ENCODE data around the gene INPP5J. TPM values are rescaled to one million over a fixed set of nuclear protein-coding genes. Genes with fewer than 3 reads are reported as not detected.
A peak's percentile ranks its signal among the peaks of the same experiment; 100 is the strongest.

The INPP5J gene
- total and polyA plus RNA-seq, 10 of the 15 experiments (the other 5 are each of a cell fraction or from before 2014, with no cell fraction given): 0.18 to 2.8 (median 1.5) TPM; not detected in 1

DNA sequence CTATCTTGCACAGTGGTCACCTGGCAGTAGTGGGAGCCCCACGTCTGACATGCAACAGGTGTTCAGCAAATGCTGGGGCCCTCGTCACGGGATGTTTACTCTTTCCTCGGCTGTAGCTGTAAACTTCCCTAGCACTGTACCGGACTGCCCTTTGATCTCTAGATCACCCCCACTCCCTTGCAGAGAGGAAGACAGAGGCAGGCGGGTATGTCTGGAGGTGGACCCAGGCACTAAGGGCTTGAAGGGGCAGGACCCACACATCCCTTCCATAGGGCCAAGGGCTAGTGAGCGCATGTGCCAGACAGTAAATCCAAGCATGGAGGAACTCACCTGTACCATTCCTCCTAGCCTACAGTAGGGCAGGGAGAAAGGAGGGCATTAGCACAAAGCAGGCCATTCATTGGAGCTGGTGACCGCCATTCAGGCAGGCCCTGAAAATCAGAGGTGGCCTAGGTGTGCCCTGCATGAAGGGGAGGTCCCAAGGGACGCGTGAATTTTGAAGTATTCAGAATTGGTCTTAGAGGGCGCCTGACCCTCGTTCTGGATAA, 43.6 kb upstream of the INPP5J start:
- 68% methylated on average over 12 of the region's 12 CpGs for WGBS (ENCODE audit: insufficient coverage, insufficient replicate concordance, low lambda C conversion rate, missing lambda C conversion rate)
- Histone ChIP-seq H3K4me3 (no peak overlapping the region), H3K79me2 (ENCODE audit: control insufficient read depth, insufficient read depth, low read length) (peaks cover 6% of the 10 kb centered on the region), H3K27ac (ENCODE audit: control insufficient read depth, insufficient read depth) (no peak overlapping the region), H3K4me1 (ENCODE audit: control insufficient read depth, insufficient read depth, low read length) (peaks cover 25% of the 10 kb centered on the region), H3K36me3 (ENCODE audit: control insufficient read depth in 2 of 2, insufficient read depth in 2 of 2, low read length in 1 of 2) (no peaks in the 10 kb centered on the region), H3K9ac (ENCODE audit: control insufficient read depth, insufficient read depth, low read length) (no peak overlapping the region), H2AFZ (ENCODE audit: control insufficient read depth, low read depth, low read length) (no peak overlapping the region), H3K4me2 (ENCODE audit: control insufficient read depth, insufficient read depth) (no peak overlapping the region), H4K20me1 (ENCODE audit: control insufficient read depth, insufficient read depth) (no peaks in the 10 kb centered on the region), H3K9me3 (replicated peaks; ENCODE audit: control insufficient read depth, insufficient read depth, low read length) (no peaks in the 10 kb centered on the region), H3K27me3 (replicated peaks in 1 of 2; ENCODE audit: control insufficient read depth in 2 of 2, insufficient read depth in 2 of 2, low read length in 1 of 2) (no peaks in the 10 kb centered on the region)
- no peak for FAIRE-seq
- no peak for ATAC-seq
- intact Hi-C loops (cut with micrococcal nuclease; ENCODE audit: unreplicated experiment) (no loop called here), in situ Hi-C loops (cut with MboI) (no loop called here)
- DNase-seq (ENCODE audit: low read depth, low spot score): no peak
- ChIA-PET SMC1A (ENCODE audit: uncharacterized antibody, unreplicated experiment) (interaction anchor here (1.4 kb wide), 1 partner anchor 130 kb away, joined by 3 read pairs; no protein-coding TSS in a partner anchor), POLR2A (interaction anchor here (0.6 kb wide), 2 partner anchors 22 to 49 kb away, joined by 4 read pairs; no protein-coding TSS in a partner anchor), RAD21 (ENCODE audit: unreplicated experiment) (no interaction called here), CTCF (no interaction called here)
- BruUV-seq (replicated peaks): no TSS peak
- TF ChIP-seq, protein P1, sequence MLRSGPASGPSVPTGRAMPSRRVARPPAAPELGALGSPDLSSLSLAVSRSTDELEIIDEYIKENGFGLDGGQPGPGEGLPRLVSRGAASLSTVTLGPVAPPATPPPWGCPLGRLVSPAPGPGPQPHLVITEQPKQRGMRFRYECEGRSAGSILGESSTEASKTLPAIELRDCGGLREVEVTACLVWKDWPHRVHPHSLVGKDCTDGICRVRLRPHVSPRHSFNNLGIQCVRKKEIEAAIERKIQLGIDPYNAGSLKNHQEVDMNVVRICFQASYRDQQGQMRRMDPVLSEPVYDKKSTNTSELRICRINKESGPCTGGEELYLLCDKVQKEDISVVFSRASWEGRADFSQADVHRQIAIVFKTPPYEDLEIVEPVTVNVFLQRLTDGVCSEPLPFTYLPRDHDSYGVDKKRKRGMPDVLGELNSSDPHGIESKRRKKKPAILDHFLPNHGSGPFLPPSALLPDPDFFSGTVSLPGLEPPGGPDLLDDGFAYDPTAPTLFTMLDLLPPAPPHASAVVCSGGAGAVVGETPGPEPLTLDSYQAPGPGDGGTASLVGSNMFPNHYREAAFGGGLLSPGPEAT (IDR thresholded peaks at IDR 0.05; ENCODE audit: low read depth): no peak
- TF ChIP-seq ZNF384 (IDR thresholded peaks at IDR 0.05; ENCODE audit: borderline replicate concordance, low read depth, low read length) (no peak), ZNF622 (IDR thresholded peaks at IDR 0.05) (no peak), CHD2 (IDR thresholded peaks at IDR 0.05; ENCODE audit: borderline replicate concordance, low read depth, low read length) (no peak), PAX5 (IDR thresholded peaks at IDR 0.05; ENCODE audit: borderline replicate concordance, low read depth, low read length) (no peak), MXI1 (IDR thresholded peaks at IDR 0.05; ENCODE audit: low read depth, low read length) (no peak), NBN (IDR thresholded peaks at IDR 0.05) (no peak), SMAD1 (IDR thresholded peaks at IDR 0.05; ENCODE audit: low read depth, partially characterized antibody) (no peak), TCF3 (IDR thresholded peaks at IDR 0.05; ENCODE audit: borderline replicate concordance, insufficient read depth, low read depth, low read length) (no peak)
- TF ChIP-seq, protein P2, sequence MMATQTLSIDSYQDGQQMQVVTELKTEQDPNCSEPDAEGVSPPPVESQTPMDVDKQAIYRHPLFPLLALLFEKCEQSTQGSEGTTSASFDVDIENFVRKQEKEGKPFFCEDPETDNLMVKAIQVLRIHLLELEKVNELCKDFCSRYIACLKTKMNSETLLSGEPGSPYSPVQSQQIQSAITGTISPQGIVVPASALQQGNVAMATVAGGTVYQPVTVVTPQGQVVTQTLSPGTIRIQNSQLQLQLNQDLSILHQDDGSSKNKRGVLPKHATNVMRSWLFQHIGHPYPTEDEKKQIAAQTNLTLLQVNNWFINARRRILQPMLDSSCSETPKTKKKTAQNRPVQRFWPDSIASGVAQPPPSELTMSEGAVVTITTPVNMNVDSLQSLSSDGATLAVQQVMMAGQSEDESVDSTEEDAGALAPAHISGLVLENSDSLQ (IDR thresholded peaks at IDR 0.05): peak; percentile 80
- TF ChIP-seq, protein P3, sequence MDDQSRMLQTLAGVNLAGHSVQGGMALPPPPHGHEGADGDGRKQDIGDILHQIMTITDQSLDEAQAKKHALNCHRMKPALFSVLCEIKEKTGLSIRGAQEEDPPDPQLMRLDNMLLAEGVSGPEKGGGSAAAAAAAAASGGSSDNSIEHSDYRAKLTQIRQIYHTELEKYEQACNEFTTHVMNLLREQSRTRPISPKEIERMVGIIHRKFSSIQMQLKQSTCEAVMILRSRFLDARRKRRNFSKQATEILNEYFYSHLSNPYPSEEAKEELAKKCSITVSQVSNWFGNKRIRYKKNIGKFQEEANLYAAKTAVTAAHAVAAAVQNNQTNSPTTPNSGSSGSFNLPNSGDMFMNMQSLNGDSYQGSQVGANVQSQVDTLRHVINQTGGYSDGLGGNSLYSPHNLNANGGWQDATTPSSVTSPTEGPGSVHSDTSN (IDR thresholded peaks at IDR 0.05; ENCODE audit: insufficient replicate concordance, low read depth, low read length): peak; percentile 41
- TF ChIP-seq, protein P4, sequence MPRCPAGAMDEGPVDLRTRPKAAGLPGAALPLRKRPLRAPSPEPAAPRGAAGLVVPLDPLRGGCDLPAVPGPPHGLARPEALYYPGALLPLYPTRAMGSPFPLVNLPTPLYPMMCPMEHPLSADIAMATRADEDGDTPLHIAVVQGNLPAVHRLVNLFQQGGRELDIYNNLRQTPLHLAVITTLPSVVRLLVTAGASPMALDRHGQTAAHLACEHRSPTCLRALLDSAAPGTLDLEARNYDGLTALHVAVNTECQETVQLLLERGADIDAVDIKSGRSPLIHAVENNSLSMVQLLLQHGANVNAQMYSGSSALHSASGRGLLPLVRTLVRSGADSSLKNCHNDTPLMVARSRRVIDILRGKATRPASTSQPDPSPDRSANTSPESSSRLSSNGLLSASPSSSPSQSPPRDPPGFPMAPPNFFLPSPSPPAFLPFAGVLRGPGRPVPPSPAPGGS (IDR thresholded peaks at IDR 0.05; ENCODE audit: borderline replicate concordance, insufficient read depth, low read depth, low read length, poor library complexity, severe bottlenecking): no peak

Measured in GM12878 (cell line).